CD4-positive, alpha-beta T cell treated with Interferon gamma for 1 hour (primary cell): ENCODE measurements around the gene RCAN1.

Experiments
- DNase-seq: peaks from one replicate; pipeline ENCODE4 v3.0.0-alpha.2; 2020

Gene RCAN1

GRCh38 chr21:34536311-34536710 is 78.6 kb downstream of the RCAN1 start:
- no peak for DNase-seq

GRCh38 chr21:34535886-34536285 is 79.0 kb downstream of the RCAN1 start:
- DNase-seq, result no peak

- DNase-seq, result peak; percentile 4
These were observed 80.4 kb downstream of the RCAN1 start for GRCh38 chr21:34534522-34534921.

GRCh38 chr21:34533938-34534337 is 81.0 kb downstream of the RCAN1 start:
- no peak for DNase-seq

GRCh38 chr21:34531399-34531798 is 83.5 kb downstream of the RCAN1 start:
- DNase-seq, result no peak

GRCh38 chr21:34530261-34530660 is 84.7 kb downstream of the RCAN1 start:
- DNase-seq, result no peak

GRCh38 chr21:34528131-34528561 is 86.8 kb downstream of the RCAN1 start:
- no peak for DNase-seq

GRCh38 chr21:34526618-34527290 is 88.2 kb downstream of the RCAN1 start:
- DNase-seq, result no peak

GRCh38 chr21:34526241-34526617 is 88.7 kb downstream of the RCAN1 start:
- no peak for DNase-seq

GRCh38 chr21:34524646-34525601 is 90.0 kb downstream of the RCAN1 start:
- DNase-seq, result no peak

- no peak for DNase-seq
These were observed 91.8 kb downstream of the RCAN1 start for GRCh38 chr21:34523019-34523555.

GRCh38 chr21:34522284-34522683 is 92.6 kb downstream of the RCAN1 start:
- peak; percentile 13 for DNase-seq

- DNase-seq, result no peak
These were observed 93.4 kb downstream of the RCAN1 start for GRCh38 chr21:34521561-34521960.

GRCh38 chr21:34520764-34521508 is 94.0 kb downstream of the RCAN1 start:
- DNase-seq, result peak; percentile 17

- no peak for DNase-seq
These were observed 94.6 kb downstream of the RCAN1 start for GRCh38 chr21:34520281-34520680.

- DNase-seq, result no peak
These were observed 95.2 kb downstream of the RCAN1 start for GRCh38 chr21:34519694-34520093.

GRCh38 chr21:34519016-34519415 is 95.9 kb downstream of the RCAN1 start:
- DNase-seq, result no peak

- DNase-seq, result no peak
These were observed 96.6 kb downstream of the RCAN1 start for GRCh38 chr21:34518301-34518700.

GRCh38 chr21:34517491-34518245 is 97.2 kb downstream of the RCAN1 start:
- DNase-seq, result peak; percentile 39

GRCh38 chr21:34517039-34517438 is 97.9 kb downstream of the RCAN1 start:
- no peak for DNase-seq

- no peak for DNase-seq
These were observed 100.3 kb downstream of the RCAN1 start for GRCh38 chr21:34514576-34515115.

GRCh38 chr21:34513129-34513675 is 101.7 kb downstream of the RCAN1 start:
- DNase-seq, result peak; percentile 25
